ENCODE data around the gene MICALL1.

MICALL1 gene

DNA sequence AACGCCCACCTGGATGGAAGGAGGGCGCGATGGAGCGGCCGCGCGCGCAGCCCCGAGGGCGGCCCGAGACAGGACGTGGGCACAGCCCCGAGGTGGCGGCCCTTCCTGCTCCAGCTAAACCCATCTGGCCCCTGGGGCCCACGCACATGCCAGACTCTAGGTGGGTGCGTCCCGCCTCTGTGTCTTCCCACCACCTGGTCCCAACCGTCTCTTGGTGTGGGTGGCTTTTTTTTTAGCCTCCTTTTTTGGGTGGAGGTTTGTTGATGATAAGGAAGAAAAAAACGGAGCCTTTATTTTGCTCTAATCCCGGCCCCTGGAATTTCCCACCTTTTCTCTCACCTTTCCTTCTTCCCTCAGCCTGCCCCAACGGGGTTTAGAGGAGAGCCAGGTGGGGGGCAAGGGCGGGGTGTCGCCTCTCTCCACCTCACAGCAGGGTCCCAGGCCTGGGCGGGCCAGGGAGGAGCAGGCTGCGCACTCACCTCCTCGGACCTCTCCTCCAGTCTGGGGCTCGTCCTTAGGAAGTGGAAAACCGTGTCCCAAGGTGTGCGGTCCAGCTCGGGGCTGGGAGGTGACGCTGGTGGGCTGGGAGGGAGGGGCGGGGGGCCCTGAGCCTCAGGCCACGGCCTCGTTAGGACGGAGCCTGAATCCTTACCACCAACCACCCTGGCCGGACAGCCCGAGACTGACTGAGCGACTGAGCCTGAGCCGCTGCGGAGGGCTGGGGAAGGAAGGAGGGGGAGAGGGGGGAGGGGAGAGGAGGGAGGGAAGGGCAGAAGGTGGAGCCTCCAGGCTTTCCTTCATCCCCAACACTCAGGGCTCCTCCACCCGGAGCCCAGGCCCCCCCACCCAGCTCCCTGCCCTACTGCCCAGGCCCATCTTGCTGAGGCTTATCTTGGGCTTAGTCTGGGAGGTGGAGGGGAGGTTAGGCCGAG lies 78.0 kb downstream of the MICALL1 start, which contains the start of gene SOX10:
Gene SOX10 (minus strand): TSS at position 696 of the 932 bp plus-strand sequence. CDS start 771 bp downstream, outside the sequence.
- no peak for DNase-seq (ENCODE audit: low spot score)

DNA sequence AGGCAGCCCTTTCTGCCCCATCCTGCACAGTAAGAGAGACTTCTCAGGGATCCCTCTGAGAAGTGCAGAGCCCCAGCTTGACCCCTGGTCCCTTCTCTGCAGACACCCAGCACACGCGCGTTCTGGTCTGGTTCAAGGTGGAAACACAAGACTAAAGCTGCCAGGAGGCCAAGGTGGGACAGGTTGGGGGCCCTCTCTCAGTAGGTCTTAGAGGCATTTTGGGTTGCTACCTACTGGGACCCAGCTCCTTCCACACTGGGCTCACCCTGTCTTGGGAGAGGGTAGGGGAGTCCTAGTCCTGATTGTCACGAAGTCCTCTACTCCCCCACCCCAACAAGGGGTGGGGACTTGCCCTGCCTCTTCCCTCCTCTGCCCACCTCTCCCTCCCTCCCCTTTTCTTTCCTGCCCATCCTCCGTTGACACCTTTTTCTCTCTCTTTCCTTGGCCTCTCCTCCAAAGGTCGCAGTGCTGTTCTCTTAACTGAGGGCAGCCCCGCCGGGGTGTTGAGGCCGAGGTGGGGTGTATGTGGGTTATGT lies 79.0 kb downstream of the MICALL1 start:
- DNase-seq (ENCODE audit: low spot score), result no peak

DNA sequence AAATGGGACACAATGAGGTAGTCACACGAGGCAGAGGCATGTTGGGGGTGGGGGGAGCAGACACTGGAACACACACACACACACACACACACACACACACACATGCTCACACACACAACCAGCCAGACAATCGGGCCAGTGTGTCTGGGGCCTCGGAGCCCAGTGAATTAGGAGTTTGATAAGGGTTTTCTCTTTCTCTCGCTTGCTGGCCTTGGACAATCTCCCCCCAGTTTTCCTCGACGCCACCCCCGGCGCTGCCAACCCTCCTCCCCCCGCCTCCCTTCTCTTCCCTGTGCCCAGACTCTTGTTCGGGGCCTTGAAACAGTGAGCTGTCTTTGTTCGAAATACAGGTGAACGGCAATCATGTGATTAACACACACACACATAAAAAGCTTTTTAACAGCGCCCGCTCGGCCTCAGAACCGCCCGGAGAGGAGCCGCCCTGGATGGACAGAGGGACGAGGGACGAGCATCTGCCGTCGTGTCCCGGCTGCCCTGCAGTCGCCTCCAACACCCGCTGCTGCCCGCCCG lies 79.7 kb downstream of the MICALL1 start:
- no peak for DNase-seq (ENCODE audit: low spot score)

DNA sequence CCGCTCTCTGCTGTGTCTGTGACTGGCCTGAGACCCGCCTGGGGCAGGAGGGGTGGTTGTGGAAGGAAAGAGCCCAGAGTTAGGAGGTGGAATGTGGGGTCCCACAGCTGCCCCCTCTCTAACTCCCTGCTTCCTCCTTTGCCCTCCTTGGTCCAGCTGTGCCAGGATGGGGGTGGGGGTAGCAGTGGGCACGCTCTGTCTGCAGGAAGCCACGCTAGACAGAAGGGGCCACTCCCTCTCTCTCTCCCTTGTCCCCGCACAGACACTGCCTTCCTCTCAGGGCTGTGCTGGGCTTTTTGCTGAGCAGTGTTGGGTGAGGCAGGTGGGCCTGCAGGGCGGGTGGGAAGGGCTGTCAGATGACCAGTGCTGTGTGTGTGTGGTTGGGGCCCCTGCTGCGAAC lies 80.3 kb downstream of the MICALL1 start:
- DNase-seq (ENCODE audit: low spot score), result no peak

DNA sequence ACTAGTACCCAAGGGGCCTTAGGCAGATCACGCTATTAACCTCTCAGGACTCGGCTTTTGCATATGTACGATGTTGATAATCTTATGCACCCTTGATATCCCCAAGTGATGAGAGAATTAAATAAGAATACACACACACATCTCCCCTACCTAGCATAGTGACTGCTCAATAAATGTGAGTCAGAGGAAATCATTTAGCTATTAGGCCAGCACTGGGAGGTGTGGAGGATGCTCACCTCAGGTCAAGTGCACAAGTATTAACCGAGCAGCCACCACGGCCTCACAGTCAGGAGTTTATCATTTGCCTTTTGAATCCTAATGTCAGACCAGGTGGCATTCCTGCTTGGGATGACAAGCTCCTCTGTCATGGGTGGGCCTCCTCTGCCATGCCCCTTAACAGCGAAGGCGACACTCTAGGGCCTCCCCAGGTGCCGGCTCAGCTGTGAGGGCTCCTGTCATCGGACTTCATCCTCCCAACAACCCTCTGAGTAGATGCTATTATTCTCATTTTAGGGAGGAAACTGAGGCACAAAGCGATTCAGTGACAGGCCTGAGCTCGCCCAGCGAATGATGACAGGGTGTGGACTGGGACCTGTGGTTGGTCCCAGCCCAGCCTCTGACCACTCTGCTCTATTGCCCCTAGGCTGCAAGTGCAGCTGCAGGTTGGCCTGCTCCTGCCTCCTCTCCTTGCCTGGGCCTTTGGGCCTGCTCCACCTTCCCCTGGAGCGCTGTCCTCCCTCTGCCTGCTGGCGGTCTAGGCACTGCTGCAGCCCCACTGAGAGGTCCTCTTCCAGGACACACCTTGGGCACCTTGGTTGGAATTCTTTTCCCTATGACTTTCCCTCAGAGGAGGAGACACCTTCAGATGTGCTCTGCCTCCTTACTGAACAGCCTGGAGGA lies 83.3 kb downstream of the MICALL1 start:
- DNase-seq (ENCODE audit: low spot score), result no peak

DNA sequence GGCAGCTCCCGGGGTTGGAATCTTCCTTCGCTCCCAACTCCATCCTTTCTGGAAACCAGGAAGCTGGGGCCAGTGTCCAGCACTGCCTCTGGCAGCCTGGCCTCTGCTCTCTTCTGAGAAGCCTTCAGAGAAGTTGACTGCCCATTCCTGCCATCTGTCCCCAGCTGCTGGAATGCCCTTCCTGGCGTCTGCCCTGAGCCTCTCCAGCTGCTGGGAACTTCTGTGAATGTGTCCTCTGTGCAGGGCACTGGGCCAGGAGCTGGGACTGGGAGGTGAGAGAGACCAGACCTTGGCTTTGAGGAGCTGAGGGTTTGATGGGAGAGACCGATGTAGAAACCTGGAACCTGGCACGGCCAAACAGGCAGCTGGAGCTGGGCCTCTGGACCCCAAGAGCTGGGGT lies 84.2 kb downstream of the MICALL1 start:
- no peak for DNase-seq (ENCODE audit: low spot score)

DNA sequence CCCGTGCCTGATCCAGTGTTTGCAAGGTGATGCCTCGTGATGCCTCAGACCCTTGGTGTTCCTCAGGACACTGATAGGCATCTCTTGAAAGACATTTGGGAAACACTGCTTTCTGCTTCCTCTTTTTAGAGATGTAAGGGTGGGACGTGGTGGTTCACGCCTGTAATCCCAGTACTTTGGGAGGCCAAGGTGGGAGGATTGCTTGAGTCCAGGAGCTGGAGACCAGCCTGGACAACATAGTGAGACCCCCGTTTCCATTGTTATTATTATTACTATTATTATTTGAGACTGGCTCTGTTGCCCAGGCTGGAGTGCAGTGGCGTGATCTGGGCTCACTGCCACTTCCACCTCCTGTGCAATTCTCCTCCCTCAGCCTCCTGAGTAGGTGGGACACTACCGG lies 84.8 kb downstream of the MICALL1 start:
- no peak for DNase-seq (ENCODE audit: low spot score)

DNA sequence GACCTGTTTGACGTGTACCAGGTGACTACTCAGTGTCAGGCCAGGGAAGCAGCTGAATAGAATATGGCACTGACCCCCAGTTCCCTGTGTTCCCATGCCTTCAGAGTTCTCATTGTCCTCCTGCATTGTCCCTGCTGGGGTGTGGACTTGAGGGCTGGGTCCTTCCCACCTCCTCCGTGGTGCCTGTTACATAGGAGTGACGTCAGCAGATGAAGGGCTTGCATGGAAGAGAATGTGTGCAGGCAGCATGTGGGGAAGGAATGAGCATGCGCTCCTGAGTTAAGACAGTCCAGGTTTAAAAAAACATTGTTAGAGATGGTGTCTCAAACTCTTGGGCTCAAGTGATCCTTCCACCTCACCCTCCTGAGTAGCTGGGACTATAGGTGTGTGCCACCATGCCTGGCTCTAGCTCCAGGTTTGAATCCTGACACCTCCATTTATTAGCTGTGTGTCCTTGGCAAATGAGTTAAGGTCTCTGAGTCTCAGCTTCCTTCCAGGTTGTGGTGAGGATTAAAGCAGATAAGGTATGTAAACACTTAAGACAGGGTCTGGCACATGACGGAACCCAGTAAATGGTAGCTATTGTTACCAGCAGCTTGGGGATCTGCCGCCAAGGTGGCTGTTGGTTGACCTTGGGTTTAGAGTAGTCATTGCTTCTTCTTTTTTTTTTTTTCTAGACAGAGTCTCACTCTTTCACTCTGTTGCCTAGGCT lies 85.8 kb downstream of the MICALL1 start:
- DNase-seq (ENCODE audit: low spot score), result no peak

All from SK-N-DZ (cell line).